K562 (cell line): Measurements from ENCODE around the gene SLC39A7. TPM values are rescaled to one million over a fixed set of nuclear protein-coding genes. Genes with fewer than 3 reads are reported as not detected.

Source experiments
- FOSL1 ChIP-seq: fragments of 200-800 bp; sonication (Bioruptor generic); conservative IDR thresholded peaks from 2 replicates; pipeline ENCODE4 v1.6.1; 2016; ENCODE audit warnings: missing genetic modification characterization, missing compliant biosample characterization
- NR2C2 ChIP-seq, 2 experiments: fragments of 200-800 bp in 1 of 2; sonication (Bioruptor generic) in 1 of 2; sonication (generic) in 1 of 2; formaldehyde crosslinking in 1 of 2; IDR thresholded peaks; 2 replicates each; pipeline versions ENCODE4 v1.6.1 to v1.8.0; 2016 to 2022; ENCODE audit warnings: mild to moderate bottlenecking in 1 of 2, missing compliant biosample characterization in 1 of 2, missing genetic modification characterization in 1 of 2, missing genetic modification reagents in 1 of 2
- NR3C1 ChIP-seq: sonication (generic); formaldehyde crosslinking; IDR thresholded peaks from 2 replicates; pipeline ENCODE4 v1.8.1; 2022; ENCODE audit warnings: missing genetic modification reagents
- NR4A1 ChIP-seq, 2 experiments: fragments of 250-450 bp in 1 of 2; fragments of 450-650 bp in 1 of 2; sonication (Bioruptor Pico) in 1 of 2; IDR thresholded peaks; 2 replicates each; pipeline versions ENCODE4 v1.4.0 to v1.6.1; 2016 to 2020; ENCODE audit warnings: mild to moderate bottlenecking in 2 of 2, missing compliant biosample characterization in 1 of 2, missing genetic modification characterization in 1 of 2, moderate library complexity in 1 of 2
- RAD21 ChIP-seq, 2 experiments: fragments of 250-450 bp in 1 of 2; fragments of 450-650 bp in 1 of 2; sonication (Bioruptor Pico) in 1 of 2; formaldehyde crosslinking in 1 of 2; IDR thresholded peaks in 1 of 2; conservative IDR thresholded peaks in 1 of 2; 2 replicates each; pipeline versions ENCODE4 v1.4.0 to v1.8.0; 2020 to 2022; ENCODE audit warnings: mild to moderate bottlenecking in 2 of 2, moderate library complexity in 1 of 2
- SNIP1 ChIP-seq: fragments of 450-650 bp; IDR thresholded peaks from 2 replicates; pipeline ENCODE4 v1.7.1; 2017; ENCODE audit warnings: low read depth, mild to moderate bottlenecking
- U2AF1 ChIP-seq: fragments of 200-400 bp; formaldehyde crosslinking; optimal IDR thresholded peaks from 2 replicates; pipeline ENCODE3; 2017; ENCODE audit warnings: mild to moderate bottlenecking, low read depth, low read length, moderate library complexity
- ZBTB17 ChIP-seq: fragments of 450-650 bp; formaldehyde crosslinking; IDR thresholded peaks from 2 replicates; pipeline ENCODE4 v1.4.0; 2020; ENCODE audit warnings: mild to moderate bottlenecking
- polyA plus RNA-seq, 8 experiments: library from polyadenylated mRNA; depleted of rRNA in 4 of 8; stranded (reverse) in 5 of 8; unstranded in 3 of 8; fragments of >200 nt; fragmentation: Nextera tagmentation in 2 of 8; fragmentation: Illumina TruSeq in 1 of 8; extraction: Ambion mirVana in 2 of 8; extraction: Trizol in 1 of 8; gene quantifications; 2 replicates each; pipeline versions ENCODE4 v1.2.1 to v1.2.3, GENCODE V29; 2011 to 2014; ENCODE audit warnings: inconsistent platforms in 1 of 8, missing spikeins in 1 of 8
- total RNA-seq, 7 experiments: library from RNA; depleted of rRNA in 6 of 7; stranded (reverse); fragments of >200 nt in 6 of 7; fragmentation: Illumina TruSeq in 2 of 7; extraction: Trizol in 2 of 7; gene quantifications; 2 replicates each; pipeline versions ENCODE4 v1.2.1 to v1.2.3, GENCODE V29; 2011 to 2021; ENCODE audit warnings: low replicate concordance in 1 of 7
- TF ChIP-seq, protein P1 (sequence below): fragments of 450-650 bp; IDR thresholded peaks from 2 replicates; pipeline ENCODE4 v1.6.1; 2017; ENCODE audit warnings: antibody characterized with exemption, mild to moderate bottlenecking
- TF ChIP-seq, protein P2 (sequence below), 2 experiments: fragments of 250-450 bp in 1 of 2; fragments of 450-650 bp in 1 of 2; sonication (Bioruptor Pico) in 1 of 2; IDR thresholded peaks; 2 replicates each; pipeline versions ENCODE4 v1.6.1 to v1.8.0; 2016 to 2021; ENCODE audit warnings: mild to moderate bottlenecking in 2 of 2, moderate library complexity in 2 of 2, missing compliant biosample characterization in 1 of 2, missing genetic modification characterization in 1 of 2
- TF ChIP-seq, protein P3 (sequence below): fragments of 450-650 bp; formaldehyde crosslinking; IDR thresholded peaks from 2 replicates; pipeline ENCODE4 v1.4.0; 2020; ENCODE audit warnings: mild to moderate bottlenecking, moderate library complexity
- TF ChIP-seq, protein P4 (sequence below): sonication (generic); formaldehyde crosslinking; IDR thresholded peaks from 2 replicates; pipeline ENCODE4 v1.8.0; 2022; ENCODE audit warnings: mild to moderate bottlenecking, missing genetic modification reagents, borderline replicate concordance
- TF ChIP-seq, protein P5 (sequence below): sonication (generic); formaldehyde crosslinking; IDR thresholded peaks from 2 replicates; pipeline ENCODE4 v1.8.0; 2022; ENCODE audit warnings: mild to moderate bottlenecking, missing genetic modification reagents

The SLC39A7 gene
- total and polyA plus RNA-seq, 9 of the 15 experiments (the other 6 are each of a cell fraction or from before 2014, with no cell fraction given) = 21.7 to 169 (median 121) TPM

DNA sequence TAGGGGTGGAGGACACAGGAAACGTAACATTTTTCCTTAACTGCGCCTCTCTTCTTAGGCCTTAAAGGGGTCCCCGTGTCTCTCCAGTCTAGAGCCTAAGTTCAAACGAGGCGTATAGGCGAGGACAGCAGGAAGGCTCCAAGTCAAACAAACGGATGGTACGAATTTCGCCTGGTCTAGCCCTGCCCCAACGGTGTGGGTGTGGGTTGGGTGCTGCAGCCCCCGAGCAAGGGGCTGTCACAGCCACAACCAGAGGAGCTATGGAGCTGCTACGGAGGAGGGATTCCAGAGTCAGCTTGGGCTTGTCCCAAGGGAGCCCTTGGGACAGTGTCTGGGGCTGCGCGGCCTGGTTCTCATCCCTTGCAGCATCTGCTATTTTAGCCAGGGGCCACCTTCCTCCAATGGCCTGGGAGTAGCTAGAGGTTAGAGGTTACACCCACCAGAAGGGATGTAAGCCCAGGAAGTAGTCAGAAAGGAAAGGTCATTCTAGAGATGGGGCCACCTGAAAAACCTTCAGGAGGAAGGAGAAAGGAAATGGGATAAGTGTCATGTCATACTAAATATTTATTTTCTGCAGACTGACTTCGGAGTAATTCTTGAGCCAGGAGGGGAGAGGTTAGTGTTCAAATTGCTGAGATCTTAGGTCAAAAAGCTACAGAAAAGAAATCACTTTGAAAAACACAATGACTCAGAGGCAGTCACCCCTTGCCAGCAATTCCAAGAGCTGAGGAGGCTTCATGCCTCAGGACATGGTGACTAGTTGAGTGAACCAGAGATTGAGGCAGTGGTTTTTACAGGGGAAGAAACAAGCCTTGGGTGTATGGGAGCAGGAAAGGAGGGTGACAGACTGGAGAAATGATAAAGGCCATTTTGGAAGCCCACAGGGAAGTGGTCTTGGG lies 49.3 kb downstream of the SLC39A7 start (continued):
- TF ChIP-seq, protein P1, sequence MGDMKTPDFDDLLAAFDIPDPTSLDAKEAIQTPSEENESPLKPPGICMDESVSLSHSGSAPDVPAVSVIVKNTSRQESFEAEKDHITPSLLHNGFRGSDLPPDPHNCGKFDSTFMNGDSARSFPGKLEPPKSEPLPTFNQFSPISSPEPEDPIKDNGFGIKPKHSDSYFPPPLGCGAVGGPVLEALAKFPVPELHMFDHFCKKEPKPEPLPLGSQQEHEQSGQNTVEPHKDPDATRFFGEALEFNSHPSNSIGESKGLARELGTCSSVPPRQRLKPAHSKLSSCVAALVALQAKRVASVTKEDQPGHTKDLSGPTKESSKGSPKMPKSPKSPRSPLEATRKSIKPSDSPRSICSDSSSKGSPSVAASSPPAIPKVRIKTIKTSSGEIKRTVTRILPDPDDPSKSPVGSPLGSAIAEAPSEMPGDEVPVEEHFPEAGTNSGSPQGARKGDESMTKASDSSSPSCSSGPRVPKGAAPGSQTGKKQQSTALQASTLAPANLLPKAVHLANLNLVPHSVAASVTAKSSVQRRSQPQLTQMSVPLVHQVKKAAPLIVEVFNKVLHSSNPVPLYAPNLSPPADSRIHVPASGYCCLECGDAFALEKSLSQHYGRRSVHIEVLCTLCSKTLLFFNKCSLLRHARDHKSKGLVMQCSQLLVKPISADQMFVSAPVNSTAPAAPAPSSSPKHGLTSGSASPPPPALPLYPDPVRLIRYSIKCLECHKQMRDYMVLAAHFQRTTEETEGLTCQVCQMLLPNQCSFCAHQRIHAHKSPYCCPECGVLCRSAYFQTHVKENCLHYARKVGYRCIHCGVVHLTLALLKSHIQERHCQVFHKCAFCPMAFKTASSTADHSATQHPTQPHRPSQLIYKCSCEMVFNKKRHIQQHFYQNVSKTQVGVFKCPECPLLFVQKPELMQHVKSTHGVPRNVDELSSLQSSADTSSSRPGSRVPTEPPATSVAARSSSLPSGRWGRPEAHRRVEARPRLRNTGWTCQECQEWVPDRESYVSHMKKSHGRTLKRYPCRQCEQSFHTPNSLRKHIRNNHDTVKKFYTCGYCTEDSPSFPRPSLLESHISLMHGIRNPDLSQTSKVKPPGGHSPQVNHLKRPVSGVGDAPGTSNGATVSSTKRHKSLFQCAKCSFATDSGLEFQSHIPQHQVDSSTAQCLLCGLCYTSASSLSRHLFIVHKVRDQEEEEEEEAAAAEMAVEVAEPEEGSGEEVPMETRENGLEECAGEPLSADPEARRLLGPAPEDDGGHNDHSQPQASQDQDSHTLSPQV = no peak
- TF ChIP-seq, protein P2, sequence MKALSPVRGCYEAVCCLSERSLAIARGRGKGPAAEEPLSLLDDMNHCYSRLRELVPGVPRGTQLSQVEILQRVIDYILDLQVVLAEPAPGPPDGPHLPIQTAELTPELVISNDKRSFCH (CRISPR knock-in tag; IDR thresholded peaks at IDR 0.05) = no peak
- TF ChIP-seq, protein P2 (tag; IDR thresholded peaks at IDR 0.05) = peak; percentile 69; the same call in 1 of the 2 replicates
- TF ChIP-seq ZBTB17 (CRISPR knock-in tag) = peak; percentile 75
- 0 out of 2 replicates have a peak, but pooled peaks have one; percentile 2 for TF ChIP-seq FOSL1
- no peak; the same call in 1 of the 2 replicates for TF ChIP-seq NR2C2 (CRISPR knock-in tag; IDR thresholded peaks at IDR 0.05)
- peak; percentile 86 for TF ChIP-seq NR2C2 (tag; IDR thresholded peaks at IDR 0.05)
- TF ChIP-seq U2AF1 = no peak
- TF ChIP-seq NR4A1 (CRISPR knock-in tag; IDR thresholded peaks at IDR 0.05) = peak; percentile 64; the same call in 1 of the 2 replicates
- peak; percentile 43; the same call in 1 of the 2 replicates for TF ChIP-seq NR4A1 (tag; IDR thresholded peaks at IDR 0.05)
- TF ChIP-seq, protein P3, sequence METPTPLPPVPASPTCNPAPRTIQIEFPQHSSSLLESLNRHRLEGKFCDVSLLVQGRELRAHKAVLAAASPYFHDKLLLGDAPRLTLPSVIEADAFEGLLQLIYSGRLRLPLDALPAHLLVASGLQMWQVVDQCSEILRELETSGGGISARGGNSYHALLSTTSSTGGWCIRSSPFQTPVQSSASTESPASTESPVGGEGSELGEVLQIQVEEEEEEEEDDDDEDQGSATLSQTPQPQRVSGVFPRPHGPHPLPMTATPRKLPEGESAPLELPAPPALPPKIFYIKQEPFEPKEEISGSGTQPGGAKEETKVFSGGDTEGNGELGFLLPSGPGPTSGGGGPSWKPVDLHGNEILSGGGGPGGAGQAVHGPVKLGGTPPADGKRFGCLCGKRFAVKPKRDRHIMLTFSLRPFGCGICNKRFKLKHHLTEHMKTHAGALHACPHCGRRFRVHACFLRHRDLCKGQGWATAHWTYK (CRISPR knock-in tag) = 0 out of 2 replicates have a peak, but pooled peaks have one; percentile 60
- 0 out of 2 replicates have a peak, but pooled peaks have one; percentile 12 for TF ChIP-seq SNIP1
- 0 out of 4 replicates have a peak, but pooled peaks of 1 of the 2 experiments have one; percentile 1 for TF ChIP-seq RAD21 (CRISPR knock-in tag; conservative IDR thresholded peaks at IDR 0.05 in 1 of 2, IDR thresholded peaks at IDR 0.05 in 1 of 2)
- TF ChIP-seq NR3C1 (CRISPR knock-in tag) = no peak
- TF ChIP-seq, protein P4, sequence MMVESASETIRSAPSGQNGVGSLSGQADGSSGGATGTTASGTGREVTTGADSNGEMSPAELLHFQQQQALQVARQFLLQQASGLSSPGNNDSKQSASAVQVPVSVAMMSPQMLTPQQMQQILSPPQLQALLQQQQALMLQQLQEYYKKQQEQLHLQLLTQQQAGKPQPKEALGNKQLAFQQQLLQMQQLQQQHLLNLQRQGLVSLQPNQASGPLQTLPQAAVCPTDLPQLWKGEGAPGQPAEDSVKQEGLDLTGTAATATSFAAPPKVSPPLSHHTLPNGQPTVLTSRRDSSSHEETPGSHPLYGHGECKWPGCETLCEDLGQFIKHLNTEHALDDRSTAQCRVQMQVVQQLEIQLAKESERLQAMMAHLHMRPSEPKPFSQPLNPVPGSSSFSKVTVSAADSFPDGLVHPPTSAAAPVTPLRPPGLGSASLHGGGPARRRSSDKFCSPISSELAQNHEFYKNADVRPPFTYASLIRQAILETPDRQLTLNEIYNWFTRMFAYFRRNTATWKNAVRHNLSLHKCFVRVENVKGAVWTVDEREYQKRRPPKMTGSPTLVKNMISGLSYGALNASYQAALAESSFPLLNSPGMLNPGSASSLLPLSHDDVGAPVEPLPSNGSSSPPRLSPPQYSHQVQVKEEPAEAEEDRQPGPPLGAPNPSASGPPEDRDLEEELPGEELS (CRISPR knock-in tag) = no peak
- TF ChIP-seq, protein P5, sequence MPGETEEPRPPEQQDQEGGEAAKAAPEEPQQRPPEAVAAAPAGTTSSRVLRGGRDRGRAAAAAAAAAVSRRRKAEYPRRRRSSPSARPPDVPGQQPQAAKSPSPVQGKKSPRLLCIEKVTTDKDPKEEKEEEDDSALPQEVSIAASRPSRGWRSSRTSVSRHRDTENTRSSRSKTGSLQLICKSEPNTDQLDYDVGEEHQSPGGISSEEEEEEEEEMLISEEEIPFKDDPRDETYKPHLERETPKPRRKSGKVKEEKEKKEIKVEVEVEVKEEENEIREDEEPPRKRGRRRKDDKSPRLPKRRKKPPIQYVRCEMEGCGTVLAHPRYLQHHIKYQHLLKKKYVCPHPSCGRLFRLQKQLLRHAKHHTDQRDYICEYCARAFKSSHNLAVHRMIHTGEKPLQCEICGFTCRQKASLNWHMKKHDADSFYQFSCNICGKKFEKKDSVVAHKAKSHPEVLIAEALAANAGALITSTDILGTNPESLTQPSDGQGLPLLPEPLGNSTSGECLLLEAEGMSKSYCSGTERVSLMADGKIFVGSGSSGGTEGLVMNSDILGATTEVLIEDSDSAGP (CRISPR knock-in tag) = 0 out of 2 replicates have a peak, but pooled peaks have one; percentile 47
